Measurements from ENCODE around the gene JMJD1C. TPM values are rescaled to one million over a fixed set of nuclear protein-coding genes. Genes with fewer than 3 reads are reported as not detected.

JMJD1C gene
- polyA plus RNA-seq, 2 of the 4 experiments (the other 2 are of a cell fraction), result 15.9 to 47.2 TPM

DNA sequence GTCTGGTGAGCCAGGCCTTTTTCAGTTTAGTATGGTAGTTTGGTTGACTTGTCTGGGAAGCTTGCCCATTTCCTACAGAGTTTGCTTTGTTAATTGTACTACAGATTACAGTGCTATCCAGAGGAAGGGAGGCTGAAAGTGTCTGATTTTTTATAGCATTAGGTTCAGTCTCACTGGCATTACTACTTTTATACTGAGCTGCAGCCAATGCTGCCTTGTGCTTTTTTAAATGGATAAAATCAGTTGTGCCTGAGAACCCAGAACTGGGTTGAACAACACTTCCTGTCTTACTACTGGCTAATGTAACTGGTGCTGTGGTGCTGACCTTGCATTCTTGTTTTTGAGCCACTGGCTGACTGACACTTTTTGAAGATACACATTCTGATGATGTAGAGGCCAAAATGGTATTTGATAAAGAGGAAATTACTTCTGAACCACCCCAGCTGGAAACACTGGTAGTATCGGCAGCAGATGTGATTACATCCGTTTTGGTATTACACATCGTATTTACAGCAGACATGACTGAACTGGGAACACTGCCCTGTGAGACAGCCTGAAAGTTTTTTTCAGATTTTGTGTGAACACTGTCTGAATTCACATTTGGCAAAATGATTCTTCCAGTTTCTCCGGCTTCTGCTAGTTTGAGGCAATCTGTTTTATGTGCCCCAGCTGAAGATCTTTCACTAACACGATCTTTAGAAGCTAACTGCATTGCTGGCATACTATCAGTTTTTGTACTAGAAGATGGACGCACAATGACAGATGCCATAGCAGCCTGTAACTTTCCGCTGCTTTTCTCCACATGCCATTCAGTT lies 258.6 kb downstream of the JMJD1C start:
- Histone ChIP-seq H3K9me3 (no peaks in the 10 kb centered on the region), H3K27ac (no peak overlapping the region), H3K4me3 (no peak overlapping the region), H3K4me2 (no peak overlapping the region), H3K4me1 (0 out of 3 replicates have a peak, but pooled peaks cover 3% of the 10 kb centered on the region)
- TF ChIP-seq HEYL (CRISPR knock-in tag; IDR thresholded peaks at IDR 0.05) (no peak), MAFK (IDR thresholded peaks at IDR 0.05; ENCODE audit: partially characterized antibody) (peak; percentile 70)
- 93% methylated on average over 7 of the region's 7 CpGs for WGBS (ENCODE audit: missing lambda C conversion rate)
- ChIA-PET POLR2A (no interaction called here), CTCF (interaction anchor here (1.3 to 1.6 kb wide), 3 partner anchors 10 to 422 kb away, joined by 3 to 4 read pairs (median 3); no protein-coding TSS in a partner anchor)
- DNase-seq (ENCODE audit: low read depth in 1 of 2, low spot score in 1 of 2) (no peak), FAIRE-seq (no peak), ATAC-seq (no peak)

DNA sequence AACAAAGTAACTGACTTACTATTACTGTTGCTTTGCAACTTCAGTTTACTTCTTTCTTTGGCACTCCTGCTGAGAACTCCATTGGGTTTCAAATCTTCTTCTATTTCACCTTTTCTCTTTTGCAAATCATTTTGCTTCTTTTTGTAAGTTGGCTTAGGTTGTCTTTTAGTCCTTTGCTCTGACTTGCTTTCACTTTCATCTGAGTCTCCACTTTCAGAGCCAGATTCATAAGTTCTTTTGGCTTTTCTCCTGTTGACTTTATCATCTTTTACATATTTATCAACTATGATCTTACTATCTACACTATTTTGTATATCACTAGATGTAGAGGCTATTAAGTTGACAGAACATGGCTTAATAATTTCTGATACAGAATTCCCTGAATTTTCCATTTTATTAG lies 259.2 kb downstream of the JMJD1C start:
- CTCF ChIA-PET, result interaction anchor here (1.3 kb wide), 1 partner anchor 11 kb away, joined by 3 read pairs; no protein-coding TSS in a partner anchor
- FAIRE-seq (no peak), DNase-seq (ENCODE audit: low read depth in 1 of 2, low spot score in 1 of 2) (no peak), ATAC-seq (no peak)
- Histone ChIP-seq H3K4me1 (0 out of 3 replicates have a peak, but pooled peaks cover 3% of the 10 kb centered on the region), H3K4me3 (no peak overlapping the region), H3K27ac (no peak overlapping the region), H3K9me3 (no peaks in the 10 kb centered on the region), H3K4me2 (no peak overlapping the region)
- POLR2A ChIA-PET, result no interaction called here
- TF ChIP-seq NPAS2 (CRISPR knock-in tag; IDR thresholded peaks at IDR 0.05; ENCODE audit: borderline replicate concordance), result no peak
- TF ChIP-seq, protein P1, sequence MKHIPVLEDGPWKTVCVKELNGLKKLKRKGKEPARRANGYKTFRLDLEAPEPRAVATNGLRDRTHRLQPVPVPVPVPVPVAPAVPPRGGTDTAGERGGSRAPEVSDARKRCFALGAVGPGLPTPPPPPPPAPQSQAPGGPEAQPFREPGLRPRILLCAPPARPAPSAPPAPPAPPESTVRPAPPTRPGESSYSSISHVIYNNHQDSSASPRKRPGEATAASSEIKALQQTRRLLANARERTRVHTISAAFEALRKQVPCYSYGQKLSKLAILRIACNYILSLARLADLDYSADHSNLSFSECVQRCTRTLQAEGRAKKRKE (CRISPR knock-in tag; IDR thresholded peaks at IDR 0.05; ENCODE audit: low read depth), result no peak
- no peak for TF ChIP-seq RAD21 (conservative IDR thresholded peaks at IDR 0.05 in 1 of 2, IDR thresholded peaks at IDR 0.05 in 1 of 2)
- no peak for TF ChIP-seq ESRRA (IDR thresholded peaks at IDR 0.05; ENCODE audit: borderline replicate concordance, low read length)
- no peak for TF ChIP-seq KDM1A (IDR thresholded peaks at IDR 0.05; ENCODE audit: low read depth)
- TF ChIP-seq RFX5 (IDR thresholded peaks at IDR 0.05), result no peak
- no peak for TF ChIP-seq EP300 (IDR thresholded peaks at IDR 0.05)
- no peak for TF ChIP-seq PHF8 (IDR thresholded peaks at IDR 0.05; ENCODE audit: borderline replicate concordance, low read depth)
- TF ChIP-seq HDAC2 (IDR thresholded peaks at IDR 0.05), result no peak
- TF ChIP-seq NR3C1 (IDR thresholded peaks at IDR 0.05), result no peak
- TF ChIP-seq ZFP36 (IDR thresholded peaks at IDR 0.05; ENCODE audit: borderline replicate concordance, partially characterized antibody), result no peak
- no peak for TF ChIP-seq HOXB13 (CRISPR knock-in tag; IDR thresholded peaks at IDR 0.05; ENCODE audit: low read depth)
- no peak for TF ChIP-seq MYC (IDR thresholded peaks at IDR 0.05; ENCODE audit: borderline replicate concordance, low read length)
- no peak for TF ChIP-seq CBX8 (IDR thresholded peaks at IDR 0.05)
- no peak for TF ChIP-seq FOSL2 (IDR thresholded peaks at IDR 0.05)
- no peak for TF ChIP-seq FOSL2 (CRISPR knock-in tag; IDR thresholded peaks at IDR 0.05)

DNA sequence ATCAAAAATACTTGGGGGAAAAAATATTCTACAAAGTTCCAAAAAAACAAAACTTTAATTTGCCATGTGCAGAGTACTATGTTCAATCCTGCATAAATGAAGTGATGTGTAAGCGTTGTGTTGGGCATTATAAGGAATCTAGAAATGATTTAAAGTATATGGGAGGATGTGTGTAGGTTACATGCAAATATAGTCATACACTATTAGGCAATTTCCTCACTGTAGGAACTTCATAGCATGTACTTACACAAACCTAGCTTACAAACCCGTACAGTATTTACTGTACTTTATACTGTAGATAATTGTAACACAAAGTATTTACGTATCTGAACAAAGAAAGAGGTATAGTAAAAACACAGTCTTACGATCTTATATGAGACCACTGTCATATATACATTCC lies 260.4 kb downstream of the JMJD1C start:
- WGBS (ENCODE audit: missing lambda C conversion rate), result 95% methylated on average over 4 of the region's 4 CpGs
- Histone ChIP-seq H3K27ac (no peak overlapping the region), H3K4me2 (no peak overlapping the region), H3K4me1 (0 out of 3 replicates have a peak, but pooled peaks cover 3% of the 10 kb centered on the region), H3K4me3 (no peak overlapping the region), H3K9me3 (no peaks in the 10 kb centered on the region)
- TF ChIP-seq RCOR1 (IDR thresholded peaks at IDR 0.05; ENCODE audit: low read depth, low read length) (no peak), NFE2L2 (conservative IDR thresholded peaks at IDR 0.05; ENCODE audit: low read length) (no peak)
- no peak for DNase-seq (ENCODE audit: low read depth in 1 of 2, low spot score in 1 of 2)
- FAIRE-seq, result no peak
- ChIA-PET POLR2A (interaction anchor here (0.5 kb wide), 1 partner anchor 62 kb away, joined by 6 read pairs; no protein-coding TSS in a partner anchor), CTCF (no interaction called here)
- ATAC-seq, result no peak
